Astrocyte of the spinal cord (primary cell): Measurements from ENCODE around the gene BCAS1.
A peak's percentile ranks its signal among the peaks of the same experiment; 100 is the strongest.

Experiments used
- DNase-seq: peaks from one replicate; pipeline ENCODE4 v3.0.0; 2011; ENCODE audit warnings: low read depth, low spot score
- H3K4me3 ChIP-seq: 2 replicates; pipeline ENCODE4 v1.5.1; 2011; ENCODE audit warnings: low read depth, mild to moderate bottlenecking, low read length, moderate library complexity
- CTCF ChIP-seq: IDR thresholded peaks from 2 replicates; pipeline ENCODE4 v1.5.1; 2012; ENCODE audit warnings: low read depth, mild to moderate bottlenecking, low read length, inconsistent platforms
- in situ Hi-C: cut with HindIII; loops from 2 replicates; pipeline ENCODE4 v1.10.0; 2017; ENCODE audit warnings: low sequenced_read_pairs

BCAS1 gene

GRCh38 chr20:53918949-53919361, 151.4 kb downstream of the BCAS1 start:
- no peak overlapping the region for H3K4me3 ChIP-seq
- in situ Hi-C loops, result no loop called here
- no peak for DNase-seq
- no peak for TF ChIP-seq CTCF

GRCh38 chr20:53918020-53918311, 152.4 kb downstream of the BCAS1 start:
- in situ Hi-C loops, result no loop called here

GRCh38 chr20:53917145-53918019, 153.0 kb downstream of the BCAS1 start:
- no peak for DNase-seq

More at GRCh38 chr20:53918020-53918311, 152.4 kb downstream of the BCAS1 start:
- no peak for DNase-seq
- no peak overlapping the region for H3K4me3 ChIP-seq
- no peak for TF ChIP-seq CTCF

GRCh38 chr20:53916173-53916512, 154.3 kb downstream of the BCAS1 start:
- no peak for TF ChIP-seq CTCF
- in situ Hi-C loops, result no loop called here
- DNase-seq, result no peak
- H3K4me3 ChIP-seq, result no peak overlapping the region

More at GRCh38 chr20:53917145-53918019, 153.0 kb downstream of the BCAS1 start:
- no peak overlapping the region for H3K4me3 ChIP-seq
- in situ Hi-C loops, result no loop called here
- no peak for TF ChIP-seq CTCF

GRCh38 chr20:53915446-53916172, 154.8 kb downstream of the BCAS1 start:
- peak; percentile 87 for TF ChIP-seq CTCF
- peak; percentile 95 for DNase-seq
- in situ Hi-C loops, result no loop called here
- H3K4me3 ChIP-seq, result peak overlapping the region; percentile 56

GRCh38 chr20:53914781-53915445, 155.5 kb downstream of the BCAS1 start:
- DNase-seq, result peak; percentile 44
- peak; percentile 31 for TF ChIP-seq CTCF
- H3K4me3 ChIP-seq, result peak overlapping the region; percentile 56
- in situ Hi-C loops, result no loop called here
